Measurements from ENCODE around the gene KCNF1. TPM values are rescaled to one million over a fixed set of nuclear protein-coding genes. Genes with fewer than 3 reads are reported as not detected.

Gene KCNF1
- total RNA-seq, 2 experiments from 2014 or later, result not detected

GRCh38 chr2:10901160-10901939, 10.4 kb upstream of the KCNF1 start:
- ChIA-PET CTCF (ENCODE audit: unreplicated experiment) (no interaction called here), POLR2A (no interaction called here)
- Histone ChIP-seq H3K79me2 (ENCODE audit: insufficient read depth, low read depth, low read length) (no peaks in the 10 kb centered on the region), H3K4me1 (ENCODE audit: insufficient read depth, low read length, poor library complexity, severe bottlenecking) (no peaks in the 10 kb centered on the region), H4K20me1 (ENCODE audit: insufficient read depth, low read length) (no peaks in the 10 kb centered on the region), H3K4me2 (ENCODE audit: low read length) (no peak overlapping the region), H2AFZ (ENCODE audit: low read length) (no peak overlapping the region), H3K9me2 (ENCODE audit: insufficient read depth, low read length) (no peaks in the 10 kb centered on the region), H3K36me3 (ENCODE audit: insufficient read depth, low read length) (no peaks in the 10 kb centered on the region), H3K9me3 (ENCODE audit: low read length) (no peaks in the 10 kb centered on the region), H3K4me3 (ENCODE audit: low read depth, low read length, poor library complexity, severe bottlenecking) (no peak overlapping the region), H3K27ac (ENCODE audit: low read depth, low read length, poor library complexity, severe bottlenecking) (no peak overlapping the region)
- intact Hi-C loops (cut with micrococcal nuclease; ENCODE audit: unreplicated experiment), result no loop called here
- DNase-seq (ENCODE audit: low spot score), result no peak
- TF ChIP-seq CTCF (conservative IDR thresholded peaks at IDR 0.05; ENCODE audit: low read length) (no peak), EZH2phosphoT487 (IDR thresholded peaks at IDR 0.05; ENCODE audit: borderline replicate concordance, low read depth, low read length) (no peak)
- no TSS peak for BruUV-seq (replicated peaks)

- intact Hi-C loops (cut with micrococcal nuclease; ENCODE audit: unreplicated experiment), result no loop called here
- H2AFZ ChIP-seq (ENCODE audit: low read length), result no peak overlapping the region
- POLR2A ChIA-PET, result interaction anchor here (0.7 to 1.0 kb wide), 3 partner anchors 10 to 504 kb away, joined by 3 to 5 read pairs (median 4); no protein-coding TSS in a partner anchor
- no peaks in the 10 kb centered on the region for H3K36me3 ChIP-seq (ENCODE audit: insufficient read depth, low read length)
- no TSS peak for BruUV-seq (replicated peaks)
- no peak overlapping the region for H3K4me3 ChIP-seq (ENCODE audit: low read depth, low read length, poor library complexity, severe bottlenecking)
- no peaks in the 10 kb centered on the region for H3K9me3 ChIP-seq (ENCODE audit: low read length)
- H4K20me1 ChIP-seq (ENCODE audit: insufficient read depth, low read length), result no peaks in the 10 kb centered on the region
- H3K4me1 ChIP-seq (ENCODE audit: insufficient read depth, low read length, poor library complexity, severe bottlenecking), result no peaks in the 10 kb centered on the region
- no peaks in the 10 kb centered on the region for H3K79me2 ChIP-seq (ENCODE audit: insufficient read depth, low read depth, low read length)
- no peak overlapping the region for H3K27ac ChIP-seq (ENCODE audit: low read depth, low read length, poor library complexity, severe bottlenecking)
- CTCF ChIA-PET (ENCODE audit: unreplicated experiment), result no interaction called here
- no peaks in the 10 kb centered on the region for H3K9me2 ChIP-seq (ENCODE audit: insufficient read depth, low read length)
- no peak for DNase-seq (ENCODE audit: low spot score)
- H3K4me2 ChIP-seq (ENCODE audit: low read length), result no peak overlapping the region
- TF ChIP-seq EZH2phosphoT487 (IDR thresholded peaks at IDR 0.05; ENCODE audit: borderline replicate concordance, low read depth, low read length), result no peak
- no peak for TF ChIP-seq CTCF (conservative IDR thresholded peaks at IDR 0.05; ENCODE audit: low read length)
These were observed 7.9 kb upstream of the KCNF1 start for GRCh38 chr2:10903861-10904210.

- POLR2A ChIA-PET, result interaction anchor here (0.7 to 1.0 kb wide), 2 partner anchors 10 to 13 kb away, joined by 3 to 5 read pairs; no protein-coding TSS in a partner anchor
- no peak for DNase-seq (ENCODE audit: low spot score)
These were observed 7.3 kb upstream of the KCNF1 start for GRCh38 chr2:10904455-10904854.

More at GRCh38 chr2:10904455-10904854, 7.3 kb upstream of the KCNF1 start:
- Histone ChIP-seq H3K9me3 (ENCODE audit: low read length) (no peaks in the 10 kb centered on the region), H4K20me1 (ENCODE audit: insufficient read depth, low read length) (no peaks in the 10 kb centered on the region), H3K4me1 (ENCODE audit: insufficient read depth, low read length, poor library complexity, severe bottlenecking) (no peaks in the 10 kb centered on the region), H3K9me2 (ENCODE audit: insufficient read depth, low read length) (no peaks in the 10 kb centered on the region), H2AFZ (ENCODE audit: low read length) (no peak overlapping the region), H3K4me3 (ENCODE audit: low read depth, low read length, poor library complexity, severe bottlenecking) (no peak overlapping the region), H3K27ac (ENCODE audit: low read depth, low read length, poor library complexity, severe bottlenecking) (no peak overlapping the region), H3K36me3 (ENCODE audit: insufficient read depth, low read length) (no peaks in the 10 kb centered on the region), H3K79me2 (ENCODE audit: insufficient read depth, low read depth, low read length) (no peaks in the 10 kb centered on the region), H3K4me2 (ENCODE audit: low read length) (no peak overlapping the region)
- TF ChIP-seq EZH2phosphoT487 (IDR thresholded peaks at IDR 0.05; ENCODE audit: borderline replicate concordance, low read depth, low read length) (no peak), CTCF (conservative IDR thresholded peaks at IDR 0.05; ENCODE audit: low read length) (no peak)
- BruUV-seq (replicated peaks), result no TSS peak
- intact Hi-C loops (cut with micrococcal nuclease; ENCODE audit: unreplicated experiment), result no loop called here
- CTCF ChIA-PET (ENCODE audit: unreplicated experiment), result no interaction called here

Measured in OCI-LY7 (cell line).